GM20000 (cell line): ENCODE data around the gene RRP1B.
A peak's percentile ranks its signal among the peaks of the same experiment; 100 is the strongest.
"Not testable (repeated sequence)": the region's sequence is repeated elsewhere in the genome, so short reads cannot be mapped to it uniquely, and the experiment has no call there.

Experiments
- DNase-seq: peaks from one replicate; pipeline ENCODE4 v3.0.0; 2012; ENCODE audit warnings: low spot score
- TF ChIP-seq, protein P1 (sequence below): IDR thresholded peaks from 2 replicates; pipeline ENCODE4 v1.5.1; 2012; ENCODE audit warnings: mild to moderate bottlenecking, control low read depth; ENCODE audit errors: extremely low read depth, missing control alignments

Gene RRP1B, protein sequence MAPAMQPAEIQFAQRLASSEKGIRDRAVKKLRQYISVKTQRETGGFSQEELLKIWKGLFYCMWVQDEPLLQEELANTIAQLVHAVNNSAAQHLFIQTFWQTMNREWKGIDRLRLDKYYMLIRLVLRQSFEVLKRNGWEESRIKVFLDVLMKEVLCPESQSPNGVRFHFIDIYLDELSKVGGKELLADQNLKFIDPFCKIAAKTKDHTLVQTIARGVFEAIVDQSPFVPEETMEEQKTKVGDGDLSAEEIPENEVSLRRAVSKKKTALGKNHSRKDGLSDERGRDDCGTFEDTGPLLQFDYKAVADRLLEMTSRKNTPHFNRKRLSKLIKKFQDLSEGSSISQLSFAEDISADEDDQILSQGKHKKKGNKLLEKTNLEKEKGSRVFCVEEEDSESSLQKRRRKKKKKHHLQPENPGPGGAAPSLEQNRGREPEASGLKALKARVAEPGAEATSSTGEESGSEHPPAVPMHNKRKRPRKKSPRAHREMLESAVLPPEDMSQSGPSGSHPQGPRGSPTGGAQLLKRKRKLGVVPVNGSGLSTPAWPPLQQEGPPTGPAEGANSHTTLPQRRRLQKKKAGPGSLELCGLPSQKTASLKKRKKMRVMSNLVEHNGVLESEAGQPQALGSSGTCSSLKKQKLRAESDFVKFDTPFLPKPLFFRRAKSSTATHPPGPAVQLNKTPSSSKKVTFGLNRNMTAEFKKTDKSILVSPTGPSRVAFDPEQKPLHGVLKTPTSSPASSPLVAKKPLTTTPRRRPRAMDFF

DNA sequence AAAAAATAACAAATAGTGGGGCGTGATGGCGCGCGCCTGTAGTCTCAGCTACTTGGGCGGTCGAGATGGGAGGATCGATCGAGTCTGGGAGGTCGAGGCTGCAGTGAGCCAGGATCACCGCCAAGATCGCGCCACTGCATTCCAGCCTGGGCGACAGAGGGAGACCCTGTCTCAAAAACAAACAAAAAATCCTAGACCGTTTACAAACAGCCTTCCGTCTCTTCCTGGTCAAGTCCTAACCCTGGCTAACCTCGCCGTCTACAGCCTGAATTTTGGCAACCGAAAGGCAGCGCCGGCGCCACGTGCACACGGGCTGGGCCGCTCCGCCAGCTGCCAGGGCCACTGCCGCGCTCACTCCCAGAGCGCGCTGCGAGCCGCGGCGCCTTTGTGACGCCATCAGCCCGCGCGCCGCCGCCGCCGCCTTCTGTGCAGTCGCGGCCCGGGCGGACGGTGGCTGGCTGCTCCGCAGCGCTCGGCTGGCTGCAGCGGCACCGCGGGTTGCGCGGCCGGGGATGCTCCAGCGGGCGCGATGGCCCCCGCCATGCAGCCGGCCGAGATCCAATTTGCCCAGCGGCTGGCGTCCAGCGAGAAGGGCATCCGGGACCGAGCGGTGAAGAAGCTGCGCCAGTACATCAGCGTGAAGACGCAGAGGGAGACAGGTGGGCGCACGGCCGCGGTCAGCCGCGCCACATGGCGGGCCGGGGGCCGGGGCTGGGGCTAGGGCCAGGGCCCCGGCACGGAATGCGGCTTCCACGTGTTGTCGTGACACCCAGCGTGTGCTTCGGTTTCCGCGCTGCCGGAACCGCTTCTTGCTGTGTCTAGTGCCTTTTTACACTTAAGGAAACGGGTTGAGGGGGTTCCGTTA, at the start of gene RRP1B, which contains the start of gene HSF2BP:
RRP1B (plus strand) TSS at position 425 of the 865 bp plus-strand sequence; CDS start at position 530, 105 bp downstream.
HSF2BP (minus strand) TSS at position 353 of the 865 bp plus-strand sequence. CDS start 1,392 bp downstream, outside the sequence.
- peak; percentile 97 for DNase-seq
- TF ChIP-seq, protein P1, sequence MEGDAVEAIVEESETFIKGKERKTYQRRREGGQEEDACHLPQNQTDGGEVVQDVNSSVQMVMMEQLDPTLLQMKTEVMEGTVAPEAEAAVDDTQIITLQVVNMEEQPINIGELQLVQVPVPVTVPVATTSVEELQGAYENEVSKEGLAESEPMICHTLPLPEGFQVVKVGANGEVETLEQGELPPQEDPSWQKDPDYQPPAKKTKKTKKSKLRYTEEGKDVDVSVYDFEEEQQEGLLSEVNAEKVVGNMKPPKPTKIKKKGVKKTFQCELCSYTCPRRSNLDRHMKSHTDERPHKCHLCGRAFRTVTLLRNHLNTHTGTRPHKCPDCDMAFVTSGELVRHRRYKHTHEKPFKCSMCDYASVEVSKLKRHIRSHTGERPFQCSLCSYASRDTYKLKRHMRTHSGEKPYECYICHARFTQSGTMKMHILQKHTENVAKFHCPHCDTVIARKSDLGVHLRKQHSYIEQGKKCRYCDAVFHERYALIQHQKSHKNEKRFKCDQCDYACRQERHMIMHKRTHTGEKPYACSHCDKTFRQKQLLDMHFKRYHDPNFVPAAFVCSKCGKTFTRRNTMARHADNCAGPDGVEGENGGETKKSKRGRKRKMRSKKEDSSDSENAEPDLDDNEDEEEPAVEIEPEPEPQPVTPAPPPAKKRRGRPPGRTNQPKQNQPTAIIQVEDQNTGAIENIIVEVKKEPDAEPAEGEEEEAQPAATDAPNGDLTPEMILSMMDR, result no peak

DNA sequence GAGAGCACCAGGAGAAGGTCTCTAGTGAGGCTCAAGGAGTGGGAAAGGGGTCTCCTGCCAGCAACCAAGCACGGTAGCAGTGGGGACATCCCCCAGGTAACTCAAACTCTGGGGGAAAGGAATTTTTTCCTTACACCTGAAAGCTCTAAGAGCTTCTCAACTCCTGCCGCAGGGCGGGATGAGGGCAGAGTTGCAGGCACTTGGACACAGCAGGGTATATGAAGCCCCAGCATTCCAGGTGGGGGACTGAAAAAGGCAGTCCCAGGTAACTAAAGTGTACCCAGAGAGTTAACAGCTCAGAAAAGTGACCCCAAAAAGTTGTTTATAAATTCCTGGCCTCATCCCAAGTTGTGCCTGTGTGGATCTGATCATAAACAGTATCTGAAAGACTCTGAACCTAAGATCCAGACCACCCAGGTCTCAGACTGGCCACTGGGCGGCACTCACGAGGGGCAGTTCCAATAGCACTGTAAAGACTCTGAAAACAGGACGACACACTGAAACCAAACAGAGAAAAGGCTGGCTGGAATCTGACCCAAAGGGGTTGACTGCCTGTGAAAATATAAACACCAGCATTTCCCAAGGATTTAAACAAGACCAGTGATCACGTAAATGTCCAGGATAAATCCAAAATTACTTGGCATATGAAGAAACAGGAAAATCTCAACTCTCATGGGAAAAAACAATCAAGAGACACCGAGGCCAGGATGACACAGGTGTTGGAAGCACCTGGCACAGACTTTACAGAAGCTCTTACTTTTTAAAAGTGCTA, 47.6 kb upstream of the RRP1B start:
- DNase-seq, result peak; percentile 70
- TF ChIP-seq, protein P1, result peak; percentile 49

DNA sequence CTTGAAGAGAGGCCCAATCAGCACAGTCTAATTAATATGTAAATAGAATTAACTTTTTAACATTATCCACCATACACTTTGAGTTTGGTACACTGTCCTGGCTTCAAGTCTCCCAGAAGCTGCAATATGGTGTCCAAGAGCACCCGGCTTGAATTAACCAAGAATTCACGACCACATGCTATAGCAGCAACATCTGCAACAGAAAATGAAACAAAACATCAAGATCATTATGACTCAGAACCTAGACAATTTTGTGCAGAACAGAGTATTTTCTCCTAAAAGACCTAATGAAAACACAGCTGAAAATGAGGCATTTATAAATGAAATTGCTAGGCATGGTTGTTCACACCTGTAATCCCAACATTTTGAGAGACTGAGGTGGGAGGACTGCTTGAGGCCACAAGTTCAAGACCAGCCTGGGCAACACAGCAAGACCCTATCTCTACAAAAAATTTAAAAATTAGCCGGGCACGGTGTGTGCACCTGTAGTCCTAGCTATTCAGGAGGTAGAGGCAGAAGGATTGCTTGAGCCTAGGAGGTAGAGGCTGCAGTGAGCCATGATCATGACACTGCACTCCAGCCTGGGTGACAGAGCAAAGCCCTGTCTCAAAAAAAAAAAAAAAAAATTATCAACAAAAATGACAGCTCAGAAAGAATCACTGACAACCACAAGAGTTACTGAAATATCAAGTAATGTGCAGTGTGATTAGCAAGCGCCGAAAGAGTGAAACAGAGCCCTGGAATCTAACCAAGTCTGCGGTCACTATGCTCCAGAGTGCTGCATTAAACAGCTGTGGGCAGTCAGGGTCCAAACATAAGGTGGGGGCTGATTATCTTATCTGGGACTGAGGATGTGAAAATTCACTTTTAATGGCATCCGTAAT, 45.4 kb upstream of the RRP1B start:
- TF ChIP-seq, protein P1, result no peak

DNA sequence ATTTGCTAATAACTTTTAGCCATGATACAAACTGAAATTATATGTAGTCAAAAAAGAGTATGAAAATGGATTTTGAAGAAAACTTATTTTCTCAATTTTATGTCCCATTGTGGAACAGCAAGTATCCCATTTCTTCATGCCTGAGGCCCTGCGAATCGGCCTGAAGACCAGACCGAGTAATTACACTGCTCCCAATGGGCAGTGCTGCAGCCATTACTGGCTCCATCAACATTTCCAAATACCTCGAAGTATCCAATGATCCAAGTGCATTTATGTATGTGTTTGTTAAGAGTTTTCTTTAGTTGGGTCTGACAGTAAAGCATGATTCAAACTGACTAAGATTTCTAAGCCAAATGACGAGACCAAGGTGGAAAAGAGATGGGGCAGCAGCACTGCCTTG, 44.5 kb upstream of the RRP1B start:
- TF ChIP-seq, protein P1, result no peak

More for the DNA sequence above, 45.4 kb upstream of the RRP1B start:
- peak; percentile 66 for DNase-seq

DNA sequence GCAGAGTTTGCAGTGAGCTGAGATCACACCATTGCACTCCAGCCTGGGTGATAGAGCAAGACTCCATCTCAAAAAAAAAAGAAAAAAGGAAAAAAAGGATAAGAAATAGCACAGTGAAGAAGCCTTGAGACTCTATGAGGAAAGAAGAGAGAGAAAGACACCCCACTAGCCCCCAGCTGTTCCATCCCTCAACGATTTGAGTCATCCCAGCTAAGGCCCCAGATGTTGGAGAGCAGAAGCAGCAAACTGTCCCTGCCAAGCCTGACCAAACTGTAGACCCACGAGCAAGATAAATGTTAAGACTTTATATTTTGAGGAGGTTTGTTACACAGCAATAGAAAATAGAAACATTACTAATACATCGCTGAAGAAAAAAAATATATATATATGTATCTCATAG, 42.5 kb upstream of the RRP1B start:
- DNase-seq, result not testable (repeated sequence)

More for the DNA sequence above, 44.5 kb upstream of the RRP1B start:
- no peak for DNase-seq

DNA sequence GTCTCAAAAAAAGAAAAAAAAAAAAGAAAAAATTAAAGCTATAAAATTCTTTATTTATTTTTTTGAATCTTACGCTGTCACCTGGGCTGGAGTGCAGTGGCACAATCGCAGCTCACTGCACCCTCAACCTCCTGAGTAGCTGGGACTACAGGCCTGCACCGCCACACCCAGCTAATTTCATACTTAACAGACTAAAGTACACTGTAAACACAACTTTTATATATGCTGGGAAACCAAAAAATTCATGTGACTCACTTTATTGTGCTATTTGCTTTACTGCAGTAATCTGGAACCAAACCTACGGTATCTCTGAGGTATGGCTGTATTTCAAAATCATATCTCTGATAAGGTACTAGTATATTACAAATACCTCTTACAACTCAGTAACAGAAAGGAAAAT, 40.4 kb upstream of the RRP1B start:
- DNase-seq, result no peak
- TF ChIP-seq, protein P1, result no peak
